ENCODE data around the gene BTBD7.

Gene BTBD7

DNA sequence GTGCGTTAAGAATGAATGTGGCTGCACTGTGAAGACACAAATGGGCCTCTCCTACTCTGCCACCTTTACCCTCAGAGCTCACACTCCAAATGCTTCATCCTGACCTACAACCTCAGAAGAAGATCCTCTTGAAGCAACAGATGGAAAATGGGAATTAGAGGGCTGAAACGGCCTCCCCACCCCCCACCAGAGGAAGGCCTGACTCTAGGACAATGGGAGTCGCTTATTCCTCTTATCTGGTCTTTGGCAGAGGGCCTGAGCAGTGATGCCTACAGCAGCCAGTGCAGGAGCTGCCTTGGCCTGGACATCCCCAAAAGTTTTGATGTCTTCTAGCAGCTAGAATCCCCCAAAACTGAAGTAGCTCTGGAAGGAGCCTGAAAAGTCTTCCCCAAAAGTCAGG is 29.2 kb downstream of the BTBD7 start:
- peaks cover 12% of the 10 kb centered on the region for H3K4me1 ChIP-seq
- no peaks in the 10 kb centered on the region for H3K9me3 ChIP-seq
- H3K27me3 ChIP-seq, result no peaks in the 10 kb centered on the region
- H3K4me3 ChIP-seq (ENCODE audit: low read depth, low read length), result no peak overlapping the region
- peak; percentile 52 for DNase-seq
- H3K36me3 ChIP-seq, result peaks cover 3% of the 10 kb centered on the region; the same call in 1 of the 2 replicates
- TF ChIP-seq, protein P1, sequence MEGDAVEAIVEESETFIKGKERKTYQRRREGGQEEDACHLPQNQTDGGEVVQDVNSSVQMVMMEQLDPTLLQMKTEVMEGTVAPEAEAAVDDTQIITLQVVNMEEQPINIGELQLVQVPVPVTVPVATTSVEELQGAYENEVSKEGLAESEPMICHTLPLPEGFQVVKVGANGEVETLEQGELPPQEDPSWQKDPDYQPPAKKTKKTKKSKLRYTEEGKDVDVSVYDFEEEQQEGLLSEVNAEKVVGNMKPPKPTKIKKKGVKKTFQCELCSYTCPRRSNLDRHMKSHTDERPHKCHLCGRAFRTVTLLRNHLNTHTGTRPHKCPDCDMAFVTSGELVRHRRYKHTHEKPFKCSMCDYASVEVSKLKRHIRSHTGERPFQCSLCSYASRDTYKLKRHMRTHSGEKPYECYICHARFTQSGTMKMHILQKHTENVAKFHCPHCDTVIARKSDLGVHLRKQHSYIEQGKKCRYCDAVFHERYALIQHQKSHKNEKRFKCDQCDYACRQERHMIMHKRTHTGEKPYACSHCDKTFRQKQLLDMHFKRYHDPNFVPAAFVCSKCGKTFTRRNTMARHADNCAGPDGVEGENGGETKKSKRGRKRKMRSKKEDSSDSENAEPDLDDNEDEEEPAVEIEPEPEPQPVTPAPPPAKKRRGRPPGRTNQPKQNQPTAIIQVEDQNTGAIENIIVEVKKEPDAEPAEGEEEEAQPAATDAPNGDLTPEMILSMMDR (IDR thresholded peaks at IDR 0.05; ENCODE audit: low read depth, low read length), result no peak

DNA sequence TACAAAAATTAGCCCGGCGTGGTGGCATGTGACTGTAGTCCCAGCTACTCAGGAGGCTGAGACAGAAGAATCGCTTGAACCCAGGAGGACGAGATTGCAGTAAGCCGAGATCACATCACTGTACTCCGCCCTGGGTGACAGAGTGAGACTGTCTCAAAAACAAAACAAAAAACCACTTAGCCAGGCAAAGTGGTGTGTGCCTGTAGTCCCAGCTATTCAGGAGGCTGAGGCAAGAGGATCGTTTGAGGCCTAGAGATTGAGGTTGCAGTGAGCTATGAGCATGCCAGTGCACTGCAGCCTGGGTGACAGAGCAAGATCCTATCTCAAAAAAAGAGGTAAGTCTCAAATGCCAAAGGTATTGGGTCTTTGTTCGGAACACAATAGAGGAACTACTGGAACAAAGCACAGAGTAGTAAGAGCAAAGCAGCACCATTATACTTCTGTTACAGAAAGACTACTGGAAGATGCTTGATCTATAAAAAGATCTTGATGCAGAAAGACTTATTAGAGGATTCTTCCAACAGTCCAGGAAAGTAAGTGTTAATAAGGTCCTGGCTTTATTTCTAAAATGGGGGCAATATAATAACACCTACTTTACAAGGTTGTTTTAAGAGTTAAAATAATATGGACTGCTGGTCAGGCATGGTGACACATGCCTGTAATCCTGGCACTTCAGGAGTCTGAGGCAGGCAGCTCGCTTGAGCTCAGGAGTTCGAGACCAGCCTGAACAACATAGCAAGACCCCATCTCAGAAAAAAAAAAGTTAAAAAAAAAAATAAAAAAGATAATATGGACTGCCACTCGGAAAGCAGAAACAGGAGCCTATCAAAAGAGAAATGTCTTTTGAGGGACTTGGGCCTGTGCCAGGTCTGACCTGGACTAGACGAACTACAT is 29.9 kb downstream of the BTBD7 start:
- Histone ChIP-seq H3K4me1 (peaks cover 12% of the 10 kb centered on the region), H3K4me3 (ENCODE audit: low read depth, low read length) (no peak overlapping the region), H3K9me3 (no peaks in the 10 kb centered on the region), H3K27me3 (no peaks in the 10 kb centered on the region), H3K36me3 (no peaks in the 10 kb centered on the region)
- TF ChIP-seq, protein P1 (IDR thresholded peaks at IDR 0.05; ENCODE audit: low read depth, low read length), result no peak
- no peak for DNase-seq

DNA sequence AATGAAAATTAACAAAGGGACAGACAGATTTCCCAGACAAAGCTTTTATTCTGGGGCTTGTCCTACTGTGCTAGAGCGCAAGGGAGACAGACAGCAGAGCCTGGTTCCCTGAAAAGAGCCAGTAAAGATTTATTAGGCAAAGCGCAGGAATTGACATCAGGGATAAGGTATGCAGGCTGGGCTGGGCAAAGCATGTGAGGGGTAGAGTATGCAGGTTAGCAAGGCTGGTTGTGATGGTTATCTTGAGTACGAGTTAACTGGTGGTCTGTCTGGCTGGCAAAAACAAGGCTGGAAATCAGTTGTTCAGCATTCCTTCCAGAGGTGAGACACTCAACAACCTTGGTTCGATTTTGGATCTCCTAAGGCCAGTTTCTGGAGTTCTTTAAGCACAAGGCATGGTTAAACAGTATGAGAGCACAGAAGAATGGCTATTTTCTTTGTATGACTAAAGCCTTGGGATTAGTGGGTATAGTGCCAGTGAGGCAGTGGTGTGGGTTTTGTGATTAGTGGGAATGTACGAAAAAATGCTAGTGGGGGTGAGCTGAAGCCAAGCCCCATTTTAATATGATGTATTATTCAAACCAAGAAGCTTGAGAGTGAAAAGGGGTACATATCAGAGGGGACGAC is 30.9 kb downstream of the BTBD7 start:
- Histone ChIP-seq H3K36me3 (no peaks in the 10 kb centered on the region), H3K27me3 (no peaks in the 10 kb centered on the region), H3K4me3 (ENCODE audit: low read depth, low read length) (no peak overlapping the region), H3K9me3 (no peaks in the 10 kb centered on the region), H3K4me1 (peaks cover 12% of the 10 kb centered on the region)
- TF ChIP-seq, protein P1 (IDR thresholded peaks at IDR 0.05; ENCODE audit: low read depth, low read length), result no peak
- DNase-seq, result no peak

DNA sequence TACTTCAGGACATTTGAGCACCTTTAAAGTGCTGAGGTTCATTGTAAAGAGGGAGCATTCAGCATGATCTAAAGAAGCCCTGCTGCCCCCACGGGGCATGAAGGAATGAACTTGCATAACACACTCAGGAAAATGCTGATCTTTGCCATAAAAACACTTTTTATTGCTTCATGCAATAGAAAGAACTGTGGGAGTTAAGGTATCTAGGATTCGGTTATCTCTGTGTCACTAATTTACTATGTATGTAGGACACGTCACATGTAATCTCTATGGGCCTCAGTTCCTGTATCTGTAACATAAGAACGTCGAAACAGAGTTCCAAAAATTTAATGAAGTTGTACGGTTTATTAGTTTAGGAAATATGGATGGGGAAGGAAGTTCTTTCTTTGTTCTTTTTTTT is 33.0 kb downstream of the BTBD7 start:
- H3K36me3 ChIP-seq, result peaks cover 5% of the 10 kb centered on the region
- H3K9me3 ChIP-seq, result no peaks in the 10 kb centered on the region
- TF ChIP-seq, protein P1 (IDR thresholded peaks at IDR 0.05; ENCODE audit: low read depth, low read length), result no peak
- DNase-seq, result no peak
- H3K4me3 ChIP-seq (ENCODE audit: low read depth, low read length), result no peak overlapping the region
- H3K27me3 ChIP-seq, result no peaks in the 10 kb centered on the region
- peaks cover 12% of the 10 kb centered on the region for H3K4me1 ChIP-seq

DNA sequence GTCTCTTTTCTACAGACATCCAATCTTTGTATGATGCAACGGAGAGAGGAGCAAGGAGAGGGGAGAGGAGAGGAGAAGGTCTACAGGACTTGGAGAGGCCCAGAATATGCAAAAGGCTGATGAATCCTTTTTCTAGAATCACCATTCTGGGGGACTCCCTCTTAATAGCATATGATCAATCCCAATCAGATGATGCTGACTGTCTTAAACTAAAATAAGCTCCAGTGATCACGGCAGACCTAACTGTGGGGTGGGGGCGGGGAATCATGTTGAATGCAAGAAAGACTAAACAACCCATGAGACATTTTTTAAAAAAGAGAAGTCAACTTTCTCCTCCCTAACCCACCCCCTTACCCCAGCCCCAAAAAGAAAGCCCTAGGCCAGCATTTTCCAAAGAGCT is 33.4 kb downstream of the BTBD7 start:
- no peak for DNase-seq
- H3K4me1 ChIP-seq, result peaks cover 12% of the 10 kb centered on the region
- H3K9me3 ChIP-seq, result no peaks in the 10 kb centered on the region
- TF ChIP-seq, protein P1 (IDR thresholded peaks at IDR 0.05; ENCODE audit: low read depth, low read length), result no peak
- H3K27me3 ChIP-seq, result no peaks in the 10 kb centered on the region
- H3K4me3 ChIP-seq (ENCODE audit: low read depth, low read length), result no peak overlapping the region
- H3K36me3 ChIP-seq, result peaks cover 8% of the 10 kb centered on the region

Data from BE2C (cell line).